Ovary (tissue), 3 donors: ENCODE data around the gene SND1.

Experiments
- CTCF ChIP-seq, 3 donors: fragments of 450-650 bp in 2 of 3; fragments of 200-600 bp in 1 of 3; IDR thresholded peaks; one replicate each; pipeline versions ENCODE4 v1.5.1 to v1.8.0; 2016 to 2022; ENCODE audit warnings: antibody characterized with exemption in 3 of 3, mild to moderate bottlenecking in 1 of 3
- EP300 ChIP-seq: sonication (generic); formaldehyde crosslinking; IDR thresholded peaks from one replicate; pipeline ENCODE4 v1.6.1; 2017; ENCODE audit warnings: antibody characterized with exemption
- POLR2A ChIP-seq: fragments of 450-650 bp; IDR thresholded peaks from one replicate; pipeline ENCODE4 v1.6.1; 2017; ENCODE audit warnings: antibody characterized with exemption, mild to moderate bottlenecking, moderate library complexity
- donor health status: DM: no; HTN: no; CAD: no.

GRCh38 chr7:127708201-127708600, 56.2 kb downstream of the SND1 start:
- TF ChIP-seq CTCF (IDR thresholded peaks at IDR 0.05), result no peak
- TF ChIP-seq POLR2A, result no peak
- TF ChIP-seq EP300, result no peak
